SK-N-SH treated with all-trans-retinoic acid at 6 μM for 48 hours (cell line): ENCODE results near the gene WWP2.
"Not testable (repeated sequence)": the region's sequence is repeated elsewhere in the genome, so short reads cannot be mapped to it uniquely, and the experiment has no call there.

Experiments used
- GLIS3 ChIP-seq: fragments of 250-450 bp; sonication (Bioruptor Pico); IDR thresholded peaks from 2 replicates; pipeline ENCODE4 v1.5.0; 2020; ENCODE audit warnings: mild to moderate bottlenecking, moderate library complexity
- RARB ChIP-seq: fragments of 250-450 bp; sonication (Bioruptor Pico); IDR thresholded peaks from 2 replicates; pipeline ENCODE4 v1.8.0; 2021; ENCODE audit warnings: mild to moderate bottlenecking, moderate library complexity
- SNAI2 ChIP-seq: fragments of 250-450 bp; sonication (Bioruptor Pico); IDR thresholded peaks from 2 replicates; pipeline ENCODE4 v1.5.0; 2020; ENCODE audit warnings: mild to moderate bottlenecking, moderate library complexity
- ZNF70 ChIP-seq: fragments of 450-650 bp; formaldehyde crosslinking; IDR thresholded peaks from 2 replicates; pipeline ENCODE4 v1.5.0; 2020; ENCODE audit warnings: mild to moderate bottlenecking, moderate library complexity
- TF ChIP-seq, protein P1 (sequence below): fragments of 250-450 bp; sonication (Bioruptor Pico); IDR thresholded peaks from 2 replicates; pipeline ENCODE4 v1.8.0; 2020; ENCODE audit warnings: mild to moderate bottlenecking, moderate library complexity, borderline replicate concordance
- TF ChIP-seq, protein P2 (sequence below): fragments of 250-450 bp; sonication (Bioruptor Pico); IDR thresholded peaks from 2 replicates; pipeline ENCODE4 v1.8.0; 2021; ENCODE audit warnings: low read depth, mild to moderate bottlenecking, moderate library complexity, borderline replicate concordance

DNA sequence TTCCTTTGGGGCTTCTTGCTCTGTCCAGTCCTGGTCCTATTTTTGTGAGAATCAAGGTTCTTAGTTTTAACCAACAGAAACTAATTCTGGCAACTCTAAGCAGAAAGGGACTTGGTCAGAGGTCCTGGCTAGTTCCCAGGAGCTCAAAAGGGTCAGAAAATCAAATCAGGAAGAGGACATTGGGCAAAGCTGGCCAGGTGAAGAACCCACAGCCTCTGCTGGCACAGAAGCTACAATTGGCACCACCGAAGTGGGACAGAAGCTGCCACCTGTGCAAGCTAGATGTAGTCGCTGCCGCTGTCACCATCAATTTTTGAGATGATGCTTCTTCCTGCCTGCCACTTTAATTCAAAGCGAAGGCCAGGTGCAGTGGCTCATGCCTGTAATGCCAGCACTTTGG is 207.5 kb downstream of the WWP2 start:
- TF ChIP-seq, protein P1, sequence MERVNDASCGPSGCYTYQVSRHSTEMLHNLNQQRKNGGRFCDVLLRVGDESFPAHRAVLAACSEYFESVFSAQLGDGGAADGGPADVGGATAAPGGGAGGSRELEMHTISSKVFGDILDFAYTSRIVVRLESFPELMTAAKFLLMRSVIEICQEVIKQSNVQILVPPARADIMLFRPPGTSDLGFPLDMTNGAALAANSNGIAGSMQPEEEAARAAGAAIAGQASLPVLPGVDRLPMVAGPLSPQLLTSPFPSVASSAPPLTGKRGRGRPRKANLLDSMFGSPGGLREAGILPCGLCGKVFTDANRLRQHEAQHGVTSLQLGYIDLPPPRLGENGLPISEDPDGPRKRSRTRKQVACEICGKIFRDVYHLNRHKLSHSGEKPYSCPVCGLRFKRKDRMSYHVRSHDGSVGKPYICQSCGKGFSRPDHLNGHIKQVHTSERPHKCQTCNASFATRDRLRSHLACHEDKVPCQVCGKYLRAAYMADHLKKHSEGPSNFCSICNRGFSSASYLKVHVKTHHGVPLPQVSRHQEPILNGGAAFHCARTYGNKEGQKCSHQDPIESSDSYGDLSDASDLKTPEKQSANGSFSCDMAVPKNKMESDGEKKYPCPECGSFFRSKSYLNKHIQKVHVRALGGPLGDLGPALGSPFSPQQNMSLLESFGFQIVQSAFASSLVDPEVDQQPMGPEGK (CRISPR knock-in tag), result not testable (repeated sequence)
- not testable (repeated sequence) for TF ChIP-seq GLIS3 (CRISPR knock-in tag); RARB (CRISPR knock-in tag); ZNF70; SNAI2 (CRISPR knock-in tag)
- TF ChIP-seq, protein P2, sequence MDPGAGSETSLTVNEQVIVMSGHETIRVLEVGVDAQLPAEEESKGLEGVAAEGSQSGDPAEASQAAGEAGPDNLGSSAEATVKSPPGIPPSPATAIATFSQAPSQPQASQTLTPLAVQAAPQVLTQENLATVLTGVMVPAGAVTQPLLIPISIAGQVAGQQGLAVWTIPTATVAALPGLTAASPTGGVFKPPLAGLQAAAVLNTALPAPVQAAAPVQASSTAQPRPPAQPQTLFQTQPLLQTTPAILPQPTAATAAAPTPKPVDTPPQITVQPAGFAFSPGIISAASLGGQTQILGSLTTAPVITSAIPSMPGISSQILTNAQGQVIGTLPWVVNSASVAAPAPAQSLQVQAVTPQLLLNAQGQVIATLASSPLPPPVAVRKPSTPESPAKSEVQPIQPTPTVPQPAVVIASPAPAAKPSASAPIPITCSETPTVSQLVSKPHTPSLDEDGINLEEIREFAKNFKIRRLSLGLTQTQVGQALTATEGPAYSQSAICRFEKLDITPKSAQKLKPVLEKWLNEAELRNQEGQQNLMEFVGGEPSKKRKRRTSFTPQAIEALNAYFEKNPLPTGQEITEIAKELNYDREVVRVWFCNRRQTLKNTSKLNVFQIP (CRISPR knock-in tag), result not testable (repeated sequence)
